H9 (cell line): Measurements from ENCODE around the gene EPHA1. TPM values are rescaled to one million over a fixed set of nuclear protein-coding genes. Genes with fewer than 3 reads are reported as not detected.

Experiments used
- DNase-seq: peaks from one replicate; pipeline ENCODE4 v3.0.0-alpha.2; 2017
- H2AFZ ChIP-seq: one replicate; pipeline ENCODE4 v1.6.1; 2013; ENCODE audit warnings: mild to moderate bottlenecking, low read length, control low read depth, moderate library complexity
- H2AK5ac ChIP-seq: 2 replicates; pipeline ENCODE4 v1.6.1; 2013; ENCODE audit warnings: low read length, control low read depth, mixed read lengths; ENCODE audit not compliant: insufficient read length
- H2BK120ac ChIP-seq: one replicate; pipeline ENCODE4 v1.6.1; 2013; ENCODE audit warnings: low read depth, mild to moderate bottlenecking, low read length, control low read depth, inconsistent platforms; ENCODE audit not compliant: poor library complexity, severe bottlenecking
- H2BK12ac ChIP-seq: 2 replicates; pipeline ENCODE4 v1.6.1; 2013; ENCODE audit warnings: low read length, control low read depth, mixed read lengths, low read depth; ENCODE audit not compliant: insufficient read length
- H2BK15ac ChIP-seq: 2 replicates; pipeline ENCODE4 v1.6.1; 2013; ENCODE audit warnings: low read depth, low read length, control low read depth
- H2BK20ac ChIP-seq: one replicate; pipeline ENCODE4 v1.6.1; 2013; ENCODE audit warnings: low read depth, mild to moderate bottlenecking, low read length, control low read depth, inconsistent platforms; ENCODE audit not compliant: poor library complexity, severe bottlenecking
- H2BK5ac ChIP-seq: 2 replicates; pipeline ENCODE4 v1.6.1; 2013; ENCODE audit warnings: low read length, control low read depth, mixed read lengths; ENCODE audit not compliant: insufficient read length
- H3K14ac ChIP-seq: 2 replicates; pipeline ENCODE4 v1.6.1; 2013; ENCODE audit warnings: low read length, control low read depth; ENCODE audit not compliant: insufficient read depth
- H3K18ac ChIP-seq: 2 replicates; pipeline ENCODE4 v1.6.1; 2013; ENCODE audit warnings: low read depth, mild to moderate bottlenecking, mixed read lengths, low read length, control low read depth; ENCODE audit not compliant: insufficient read length
- H3K23ac ChIP-seq: 2 replicates; pipeline ENCODE4 v1.6.1; 2013; ENCODE audit warnings: low read length, control low read depth, mixed read lengths, low read depth; ENCODE audit not compliant: insufficient read length
- H3K23me2 ChIP-seq: 2 replicates; pipeline ENCODE4 v1.6.1; 2013; ENCODE audit warnings: low read depth, mild to moderate bottlenecking, mixed read lengths, low read length, control low read depth; ENCODE audit not compliant: insufficient read length, poor library complexity, severe bottlenecking
- H3K27ac ChIP-seq: 2 replicates; pipeline ENCODE4 v1.5.1; 2013; ENCODE audit warnings: low read length, control low read depth, mixed read lengths, low read depth; ENCODE audit not compliant: insufficient read length
- H3K27me3 ChIP-seq: 2 replicates; pipeline ENCODE4 v1.6.1; 2013; ENCODE audit warnings: low read length, control low read depth, inconsistent platforms; ENCODE audit not compliant: insufficient read depth
- H3K4ac ChIP-seq: 2 replicates; pipeline ENCODE4 v1.6.1; 2013; ENCODE audit warnings: low read depth, mild to moderate bottlenecking, control low read depth, inconsistent platforms, low read length, moderate library complexity
- H3K4me1 ChIP-seq: 2 replicates; pipeline ENCODE4 v1.6.1; 2013; ENCODE audit warnings: low read length, control low read depth, inconsistent platforms; ENCODE audit not compliant: insufficient read depth
- H3K4me2 ChIP-seq: 2 replicates; pipeline ENCODE4 v1.6.1; 2013; ENCODE audit warnings: low read length, control low read depth, mixed read lengths; ENCODE audit not compliant: insufficient read length, insufficient read depth
- H3K56ac ChIP-seq: 2 replicates; pipeline ENCODE4 v1.6.1; 2013; ENCODE audit warnings: low read depth, mild to moderate bottlenecking, mixed read lengths, low read length, control low read depth; ENCODE audit not compliant: insufficient read length
- H3K79me1 ChIP-seq: 2 replicates; pipeline ENCODE4 v1.6.1; 2013; ENCODE audit warnings: low read depth, mild to moderate bottlenecking, moderate library complexity, low read length, control low read depth, inconsistent platforms; ENCODE audit not compliant: insufficient read depth, poor library complexity, severe bottlenecking
- H3K79me2 ChIP-seq: 2 replicates; pipeline ENCODE4 v1.6.1; 2013; ENCODE audit warnings: low read length, control low read depth, inconsistent platforms; ENCODE audit not compliant: insufficient read depth
- H3K9ac ChIP-seq: 2 replicates; pipeline ENCODE4 v1.6.1; 2013; ENCODE audit warnings: low read length, control low read depth, mixed read lengths; ENCODE audit not compliant: insufficient read length; ENCODE audit errors: extremely low read depth
- H3K9me3 ChIP-seq: one replicate; pipeline ENCODE4 v1.6.1; 2013; ENCODE audit warnings: low read depth, low read length, inconsistent platforms; ENCODE audit not compliant: control insufficient read depth
- H3T11ph ChIP-seq: one replicate; pipeline ENCODE4 v1.6.1; 2013; ENCODE audit warnings: mild to moderate bottlenecking, low read length, control low read depth, inconsistent platforms
- H4K20me1 ChIP-seq: one replicate; pipeline ENCODE4 v1.6.1; 2013; ENCODE audit not compliant: control insufficient read depth, insufficient read length, insufficient read depth
- H4K5ac ChIP-seq: 2 replicates; pipeline ENCODE4 v1.6.1; 2013; ENCODE audit warnings: low read depth, mild to moderate bottlenecking, mixed read lengths, low read length, control low read depth; ENCODE audit not compliant: insufficient read length
- H4K8ac ChIP-seq: replicated peaks from 2 replicates; pipeline ENCODE4 v1.6.1; 2013; ENCODE audit warnings: low read length, control low read depth, mixed read lengths, low read depth; ENCODE audit not compliant: insufficient read length
- H4K91ac ChIP-seq: 2 replicates; pipeline ENCODE4 v1.6.1; 2013; ENCODE audit warnings: low read depth, mild to moderate bottlenecking, moderate library complexity, mixed read lengths, low read length, control low read depth; ENCODE audit not compliant: insufficient read length
- H3K27ac Mint-ChIP-seq, 3 experiments: 2 replicates in 2 of 3; 3 replicates in 1 of 3; pipeline ENCODE4 v1.8.0; 2020 to 2021; ENCODE audit warnings: mixed read lengths in 3 of 3, mild to moderate bottlenecking in 1 of 3, moderate library complexity in 1 of 3
- H3K27me3 Mint-ChIP-seq: 2 replicates; pipeline ENCODE4 v1.8.0; 2021; ENCODE audit warnings: low read depth, mild to moderate bottlenecking, moderate library complexity, mixed read lengths
- H3K36me3 Mint-ChIP-seq, 3 experiments: 2 replicates in 2 of 3; 3 replicates in 1 of 3; pipeline ENCODE4 v1.8.0; 2020 to 2021; ENCODE audit warnings: low read depth in 3 of 3, mixed read lengths in 3 of 3; ENCODE audit not compliant: insufficient read depth in 1 of 3
- H3K4me1 Mint-ChIP-seq, 2 experiments: 2 replicates each; pipeline ENCODE4 v1.8.0; 2020; ENCODE audit warnings: mixed read lengths in 2 of 2
- H3K4me3 Mint-ChIP-seq, 2 experiments: 2 replicates in 1 of 2; 3 replicates in 1 of 2; pipeline ENCODE4 v1.8.0; 2020 to 2021; ENCODE audit warnings: mild to moderate bottlenecking in 2 of 2, mixed read lengths in 2 of 2, moderate library complexity in 1 of 2
- H3K9me3 Mint-ChIP-seq, 2 experiments: 2 replicates in 1 of 2; 3 replicates in 1 of 2; pipeline ENCODE4 v1.8.0; 2020; ENCODE audit warnings: mild to moderate bottlenecking in 2 of 2, mixed read lengths in 2 of 2, moderate library complexity in 1 of 2
- CTCF ChIP-seq: fragments of 200-600 bp; sonication (generic); conservative IDR thresholded peaks from 3 replicates; pipeline ENCODE4 v1.8.0; 2021; ENCODE audit warnings: antibody characterized with exemption, mild to moderate bottlenecking
- WGBS: extraction: QIAGEN DNeasy Blood & Tissue Kit; methylation state at CpG from one replicate; pipeline ENCODE4 v1.1.7; 2013; ENCODE audit warnings: missing lambda C conversion rate, low lambda C conversion rate, mixed read lengths; ENCODE audit not compliant: insufficient read length; ENCODE audit errors: extremely low coverage; 5-methylcytosine and 5-hydroxymethylcytosine counted together
- total RNA-seq: library from RNA; stranded (reverse); gene quantifications from 2 replicates; pipeline ENCODE4 v1.2.1, GENCODE V29; 2021

Gene EPHA1
- total RNA-seq, 1 experiment from 2014 or later: 109 TPM

- Mint-ChIP-seq H3K27me3 (no peaks in the 10 kb centered on the region; the same call in none of the 2 replicates), H3K4me1 (peaks cover 21% of the 10 kb centered on the region in 2 experiments), H3K9me3 (no peaks in the 10 kb centered on the region), H3K4me3 (no peak overlapping the region), H3K27ac (no peak overlapping the region), H3K36me3 (no peaks in the 10 kb centered on the region; a peak in 1 of 7 replicates)
- Histone ChIP-seq H3T11ph (no peak overlapping the region), H3K14ac (no peak overlapping the region), H3K79me1 (no peaks in the 10 kb centered on the region), H3K27me3 (no peaks in the 10 kb centered on the region), H4K5ac (no peak overlapping the region), H3K23me2 (no peaks in the 10 kb centered on the region), H3K23ac (no peak overlapping the region), H3K9ac (no peak overlapping the region), H3K79me2 (no peaks in the 10 kb centered on the region), H2BK15ac (no peak overlapping the region), H4K91ac (no peak overlapping the region), H3K4ac (no peak overlapping the region), H3K4me1 (peaks cover 7% of the 10 kb centered on the region; the same call in 1 of the 2 replicates), H2BK20ac (no peak overlapping the region), H2AK5ac (no peak overlapping the region), H4K20me1 (no peaks in the 10 kb centered on the region), H2BK5ac (no peak overlapping the region), H3K4me2 (no peak overlapping the region), H2AFZ (no peak overlapping the region), H3K18ac (no peak overlapping the region), H2BK12ac (no peak overlapping the region), H3K56ac (no peak overlapping the region), H3K27ac (no peak overlapping the region), H2BK120ac (no peak overlapping the region), H4K8ac (no peak overlapping the region), H3K9me3 (no peaks in the 10 kb centered on the region)
- no CpG with 5 or more reads among the region's 4 CpGs for WGBS
- no peak for TF ChIP-seq CTCF
- no peak for DNase-seq
Measured at GRCh38 chr7:143437578-143437977, 28.9 kb upstream of the EPHA1 start.
